ENCODE measurements around the gene TNRC6B. TPM values are rescaled to one million over a fixed set of nuclear protein-coding genes. Genes with fewer than 3 reads are reported as not detected.
A peak's percentile ranks its signal among the peaks of the same experiment; 100 is the strongest.

Gene TNRC6B
- total and polyA plus RNA-seq, 4 donors = 6.2 to 70.4 (median 26.5) TPM

DNA sequence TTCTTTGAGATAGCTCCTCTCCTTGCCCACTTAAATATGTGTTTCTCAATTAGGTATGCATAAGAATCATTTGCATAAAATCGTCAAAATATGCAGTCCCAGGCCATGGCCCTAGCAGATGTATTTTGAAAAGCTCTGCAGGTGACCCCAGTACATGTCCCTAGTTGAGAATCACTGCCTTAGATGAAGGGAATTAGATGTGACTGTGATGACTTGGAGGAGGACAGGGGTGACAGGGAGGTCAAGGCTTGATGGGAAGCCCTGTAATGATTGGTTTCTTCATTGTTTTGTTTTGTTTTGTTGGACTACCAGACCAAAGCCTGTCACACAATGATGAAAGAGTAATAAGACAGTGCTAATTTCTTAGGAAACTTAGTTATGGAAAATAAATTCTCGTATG lies 74.4 kb downstream of the TNRC6B start:
- DNase-seq (no peak), ATAC-seq (ENCODE audit: insufficient read depth, low FRiP score) (no peak)
- H3K9ac ChIP-seq (ENCODE audit: insufficient read depth in 1 of 2, low read length in 2 of 2) = no peak overlapping the region
- TF ChIP-seq, protein P1, sequence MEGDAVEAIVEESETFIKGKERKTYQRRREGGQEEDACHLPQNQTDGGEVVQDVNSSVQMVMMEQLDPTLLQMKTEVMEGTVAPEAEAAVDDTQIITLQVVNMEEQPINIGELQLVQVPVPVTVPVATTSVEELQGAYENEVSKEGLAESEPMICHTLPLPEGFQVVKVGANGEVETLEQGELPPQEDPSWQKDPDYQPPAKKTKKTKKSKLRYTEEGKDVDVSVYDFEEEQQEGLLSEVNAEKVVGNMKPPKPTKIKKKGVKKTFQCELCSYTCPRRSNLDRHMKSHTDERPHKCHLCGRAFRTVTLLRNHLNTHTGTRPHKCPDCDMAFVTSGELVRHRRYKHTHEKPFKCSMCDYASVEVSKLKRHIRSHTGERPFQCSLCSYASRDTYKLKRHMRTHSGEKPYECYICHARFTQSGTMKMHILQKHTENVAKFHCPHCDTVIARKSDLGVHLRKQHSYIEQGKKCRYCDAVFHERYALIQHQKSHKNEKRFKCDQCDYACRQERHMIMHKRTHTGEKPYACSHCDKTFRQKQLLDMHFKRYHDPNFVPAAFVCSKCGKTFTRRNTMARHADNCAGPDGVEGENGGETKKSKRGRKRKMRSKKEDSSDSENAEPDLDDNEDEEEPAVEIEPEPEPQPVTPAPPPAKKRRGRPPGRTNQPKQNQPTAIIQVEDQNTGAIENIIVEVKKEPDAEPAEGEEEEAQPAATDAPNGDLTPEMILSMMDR (IDR thresholded peaks at IDR 0.05; ENCODE audit: control extremely low read depth, extremely low read depth) = no peak
- no peak overlapping the region for H3K4me3 ChIP-seq
- no peaks in the 10 kb centered on the region for H3K27me3 ChIP-seq (ENCODE audit: control insufficient read depth in 3 of 3, insufficient read depth in 3 of 3, low read length in 2 of 3)
- peaks cover 0 to 13% (median 6%) of the 10 kb centered on the region in 5 donors for H3K4me1 ChIP-seq (ENCODE audit: control insufficient read depth in 5 of 5, insufficient read depth in 5 of 5, low read length in 5 of 5)
- H3K36me3 ChIP-seq (ENCODE audit: control insufficient read depth in 4 of 4, insufficient read depth in 4 of 4, low read length in 4 of 4) = peaks cover 0 to 8% (median 5%) of the 10 kb centered on the region in 4 donors
- no peaks in the 10 kb centered on the region for H3K9me3 ChIP-seq (ENCODE audit: control insufficient read depth in 4 of 4, insufficient read depth in 3 of 4, low read length in 3 of 4)
- no peak overlapping the region for H3K27ac ChIP-seq (ENCODE audit: low read depth in 1 of 2, low read length in 1 of 2)
- WGBS, 2 donors = 86 to 97% methylated on average over 2 of the region's 2 CpGs

DNA sequence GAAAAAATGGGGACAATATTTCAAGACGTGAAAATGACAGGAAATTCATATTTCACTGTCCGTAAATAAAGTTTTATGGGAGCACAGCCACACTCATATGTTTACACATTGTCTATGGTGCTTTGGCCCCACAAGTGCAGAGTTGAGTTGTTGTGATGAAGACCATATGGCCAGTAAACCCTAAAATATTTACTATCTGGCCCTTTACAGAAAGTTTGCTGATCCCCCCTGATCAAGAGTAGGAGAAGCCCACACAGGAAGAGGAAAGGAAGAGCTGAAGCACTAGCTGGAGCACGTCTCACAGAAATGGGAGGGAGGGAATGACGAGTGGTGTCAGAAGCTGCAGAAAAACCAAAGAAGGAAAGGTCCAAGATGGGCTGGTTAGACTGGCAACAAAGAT lies 78.8 kb downstream of the TNRC6B start:
- no peaks in the 10 kb centered on the region for H3K27me3 ChIP-seq (ENCODE audit: control insufficient read depth in 3 of 3, insufficient read depth in 3 of 3, low read length in 2 of 3)
- TF ChIP-seq, protein P1 (IDR thresholded peaks at IDR 0.05; ENCODE audit: control extremely low read depth, extremely low read depth) = no peak
- H3K27ac ChIP-seq (ENCODE audit: low read depth in 1 of 2, low read length in 1 of 2) = peak overlapping the region in 1 of 2 donors; percentile 31
- peaks cover 0 to 19% (median 10%) of the 10 kb centered on the region in 5 donors for H3K4me1 ChIP-seq (ENCODE audit: control insufficient read depth in 5 of 5, insufficient read depth in 5 of 5, low read length in 5 of 5)
- 59 to 61% methylated on average over 4 of the region's 4 CpGs for WGBS, 2 donors
- no peaks in the 10 kb centered on the region for H3K9me3 ChIP-seq (ENCODE audit: control insufficient read depth in 4 of 4, insufficient read depth in 3 of 4, low read length in 3 of 4)
- DNase-seq = peak; percentile 42 to 87 (median 81)
- no peak overlapping the region for H3K4me3 ChIP-seq
- peaks cover 0 to 13% (median 5%) of the 10 kb centered on the region in 4 donors for H3K36me3 ChIP-seq (ENCODE audit: control insufficient read depth in 4 of 4, insufficient read depth in 4 of 4, low read length in 4 of 4)
- no peak for ATAC-seq (ENCODE audit: insufficient read depth, low FRiP score)
- no peak overlapping the region for H3K9ac ChIP-seq (ENCODE audit: insufficient read depth in 1 of 2, low read length in 2 of 2)

DNA sequence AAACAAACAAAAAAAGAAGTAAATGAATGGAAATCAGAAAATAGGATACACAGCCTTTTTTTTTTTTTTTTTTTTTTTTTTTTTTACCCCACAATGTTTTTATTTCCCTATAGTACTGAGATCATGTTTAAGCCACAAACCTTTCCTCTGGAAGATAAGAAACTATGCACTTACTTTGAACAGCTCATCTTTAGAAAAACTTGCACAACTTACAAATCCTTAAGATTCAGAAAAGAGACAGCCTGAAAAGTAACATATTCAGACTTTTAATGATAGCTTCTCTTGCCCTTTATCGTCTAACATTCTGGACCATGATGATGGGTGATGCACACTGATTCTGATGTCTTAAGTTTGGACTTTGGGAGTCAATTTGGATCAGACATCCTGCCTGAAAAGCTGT lies 80.3 kb downstream of the TNRC6B start:
- no peak for ATAC-seq (ENCODE audit: insufficient read depth, low FRiP score)
- no peak overlapping the region for H3K9ac ChIP-seq (ENCODE audit: insufficient read depth in 1 of 2, low read length in 2 of 2)
- H3K4me1 ChIP-seq (ENCODE audit: control insufficient read depth in 5 of 5, insufficient read depth in 5 of 5, low read length in 5 of 5) = peaks cover 0 to 19% (median 10%) of the 10 kb centered on the region in 5 donors
- H3K4me3 ChIP-seq = no peak overlapping the region
- TF ChIP-seq, protein P1 (IDR thresholded peaks at IDR 0.05; ENCODE audit: control extremely low read depth, extremely low read depth) = no peak
- no peaks in the 10 kb centered on the region for H3K27me3 ChIP-seq (ENCODE audit: control insufficient read depth in 3 of 3, insufficient read depth in 3 of 3, low read length in 2 of 3)
- WGBS, 2 donors = 88 to 93% methylated on average over 1 of the region's 1 CpG
- no peaks in the 10 kb centered on the region for H3K9me3 ChIP-seq (ENCODE audit: control insufficient read depth in 4 of 4, insufficient read depth in 3 of 4, low read length in 3 of 4)
- H3K27ac ChIP-seq (ENCODE audit: low read depth in 1 of 2, low read length in 1 of 2) = peak overlapping the region in 1 of 2 donors; percentile 65
- H3K36me3 ChIP-seq (ENCODE audit: control insufficient read depth in 4 of 4, insufficient read depth in 4 of 4, low read length in 4 of 4) = peaks cover 0 to 18% (median 10%) of the 10 kb centered on the region in 4 donors
- DNase-seq = no peak

DNA sequence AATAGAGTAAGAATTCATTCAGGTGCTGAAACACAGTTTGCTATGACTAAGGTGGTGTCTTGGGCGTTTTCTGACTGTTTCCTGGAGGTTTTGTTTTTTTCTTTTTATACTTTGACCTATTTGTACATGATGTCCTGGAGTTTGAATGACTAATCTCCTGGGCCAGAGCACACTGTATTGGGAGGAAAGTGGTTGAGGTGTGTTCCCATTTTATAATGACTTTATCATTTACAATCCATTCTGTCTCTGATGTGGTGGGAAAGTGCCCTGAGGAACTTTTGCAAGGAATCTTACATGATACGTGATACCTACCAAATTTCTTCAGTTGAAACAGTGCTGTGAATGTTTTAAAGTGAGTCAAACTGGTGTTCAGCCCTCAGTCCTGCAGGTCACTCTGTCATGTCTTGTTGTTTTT lies 80.8 kb downstream of the TNRC6B start:
- Histone ChIP-seq H3K4me1 (ENCODE audit: control insufficient read depth in 5 of 5, insufficient read depth in 5 of 5, low read length in 5 of 5) (peaks cover 0 to 19% (median 8%) of the 10 kb centered on the region in 5 donors), H3K4me3 (no peak overlapping the region), H3K9me3 (ENCODE audit: control insufficient read depth in 4 of 4, insufficient read depth in 3 of 4, low read length in 3 of 4) (no peaks in the 10 kb centered on the region), H3K9ac (ENCODE audit: insufficient read depth in 1 of 2, low read length in 2 of 2) (peak overlapping the region in 1 of 2 donors; percentile 5), H3K36me3 (ENCODE audit: control insufficient read depth in 4 of 4, insufficient read depth in 4 of 4, low read length in 4 of 4) (peaks cover 0 to 19% (median 12%) of the 10 kb centered on the region in 4 donors), H3K27me3 (ENCODE audit: control insufficient read depth in 3 of 3, insufficient read depth in 3 of 3, low read length in 2 of 3) (no peaks in the 10 kb centered on the region), H3K27ac (ENCODE audit: low read depth in 1 of 2, low read length in 1 of 2) (peak overlapping the region in 1 of 2 donors; percentile 65)
- TF ChIP-seq, protein P1 (IDR thresholded peaks at IDR 0.05; ENCODE audit: control extremely low read depth, extremely low read depth) = no peak
- no peak for ATAC-seq (ENCODE audit: insufficient read depth, low FRiP score)
- WGBS, 2 donors = 77 to 80% methylated on average over 2 of the region's 2 CpGs
- no peak for DNase-seq

All from lung (tissue), 12 donors.